AG08396 (cell line): ENCODE results near the gene EN1.
A peak's percentile ranks its signal among the peaks of the same experiment; 100 is the strongest.

Source experiments
- DNase-seq: peaks from one replicate; pipeline ENCODE4 v3.0.0; 2012; ENCODE audit warnings: low spot score, mixed read lengths

EN1 gene

GRCh38 chr2:118855451-118856279 is 8.2 kb upstream of the EN1 start:
- peak; percentile 96 for DNase-seq

GRCh38 chr2:118854507-118855345 is 7.3 kb upstream of the EN1 start:
- no peak for DNase-seq

DNA sequence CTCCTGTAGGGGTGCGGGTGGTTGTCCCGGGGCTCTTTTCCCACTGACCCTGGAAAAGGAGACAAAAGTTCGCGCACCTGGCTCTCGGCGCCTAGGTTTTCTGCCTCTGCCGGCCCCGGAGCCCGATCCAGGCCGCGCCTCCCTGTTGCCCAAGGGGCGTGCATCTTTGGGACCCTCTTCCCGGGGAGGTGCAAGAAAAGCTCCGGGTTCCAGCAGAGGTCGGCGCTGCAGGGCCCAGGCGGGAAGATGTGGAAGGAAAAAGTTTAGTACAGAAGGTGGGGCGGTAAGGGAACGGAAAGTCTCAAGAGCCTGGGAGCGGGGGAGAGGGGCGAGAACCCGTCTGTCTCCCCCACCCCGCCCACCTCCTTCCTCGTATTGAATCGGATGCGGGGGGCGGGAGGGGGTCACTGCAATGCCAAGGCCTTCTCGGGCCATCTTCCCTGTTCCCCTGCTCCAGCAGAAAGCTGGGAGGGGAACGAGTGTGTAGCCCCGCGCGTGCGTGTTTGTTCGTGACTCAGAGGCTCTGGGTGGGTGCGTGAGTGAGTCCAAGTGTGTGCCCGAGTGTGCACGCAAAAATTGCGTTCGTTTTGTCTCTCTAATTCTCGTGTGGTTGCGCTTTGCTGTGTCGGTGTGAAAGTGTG is 6.3 kb upstream of the EN1 start:
- no peak for DNase-seq

GRCh38 chr2:118853129-118853640 is 5.7 kb upstream of the EN1 start:
- DNase-seq, result no peak

DNA sequence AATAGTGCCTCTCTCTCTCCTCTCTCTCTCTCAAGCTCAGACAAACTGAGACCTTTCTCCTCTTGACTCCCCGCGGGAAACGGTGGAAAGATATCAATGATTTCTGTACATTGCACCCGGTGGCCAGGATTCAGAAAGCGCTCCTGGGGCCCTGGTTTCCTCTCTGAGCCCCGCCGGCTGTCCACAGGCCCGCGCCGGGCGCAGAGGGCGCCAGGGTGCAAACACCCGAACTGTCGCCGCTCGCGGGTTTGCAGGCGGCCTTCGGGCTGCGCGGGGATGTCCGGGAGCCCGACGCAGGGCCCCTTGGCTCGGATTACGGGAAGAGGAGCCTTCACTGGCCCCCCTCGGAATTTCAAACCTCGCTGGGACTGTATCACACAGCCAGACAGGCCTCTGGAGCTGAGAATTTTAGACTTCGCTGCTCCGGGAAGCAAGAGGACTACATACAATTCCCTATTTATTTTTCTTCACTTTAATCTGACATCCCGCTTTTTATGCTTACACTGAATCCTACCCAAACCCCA is 5.2 kb upstream of the EN1 start:
- no peak for DNase-seq

DNA sequence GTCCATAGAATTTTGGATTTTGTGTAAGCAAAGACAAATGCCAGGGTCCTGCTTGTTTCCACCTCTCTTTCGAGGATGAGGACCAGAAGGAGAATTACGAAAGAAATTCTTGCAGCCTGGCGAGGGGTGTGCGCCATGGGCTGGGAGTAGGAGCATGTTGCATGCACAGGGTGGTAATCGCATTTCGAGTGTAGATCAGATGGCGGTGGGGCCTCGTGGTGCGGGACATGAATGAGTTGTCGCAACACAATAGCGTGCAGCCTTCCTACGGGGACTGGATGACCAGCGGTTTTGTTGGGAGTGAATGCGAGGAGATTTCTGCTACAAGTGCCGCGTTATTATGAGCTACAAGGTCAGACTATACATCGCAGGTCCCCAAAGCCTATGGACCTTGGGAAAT is 4.2 kb upstream of the EN1 start:
- no peak for DNase-seq

GRCh38 chr2:118850901-118851415 is 3.5 kb upstream of the EN1 start:
- DNase-seq, result no peak

GRCh38 chr2:118850168-118850900 is 2.9 kb upstream of the EN1 start:
- no peak for DNase-seq

GRCh38 chr2:118849226-118850167 is 2.0 kb upstream of the EN1 start:
- no peak for DNase-seq

DNA sequence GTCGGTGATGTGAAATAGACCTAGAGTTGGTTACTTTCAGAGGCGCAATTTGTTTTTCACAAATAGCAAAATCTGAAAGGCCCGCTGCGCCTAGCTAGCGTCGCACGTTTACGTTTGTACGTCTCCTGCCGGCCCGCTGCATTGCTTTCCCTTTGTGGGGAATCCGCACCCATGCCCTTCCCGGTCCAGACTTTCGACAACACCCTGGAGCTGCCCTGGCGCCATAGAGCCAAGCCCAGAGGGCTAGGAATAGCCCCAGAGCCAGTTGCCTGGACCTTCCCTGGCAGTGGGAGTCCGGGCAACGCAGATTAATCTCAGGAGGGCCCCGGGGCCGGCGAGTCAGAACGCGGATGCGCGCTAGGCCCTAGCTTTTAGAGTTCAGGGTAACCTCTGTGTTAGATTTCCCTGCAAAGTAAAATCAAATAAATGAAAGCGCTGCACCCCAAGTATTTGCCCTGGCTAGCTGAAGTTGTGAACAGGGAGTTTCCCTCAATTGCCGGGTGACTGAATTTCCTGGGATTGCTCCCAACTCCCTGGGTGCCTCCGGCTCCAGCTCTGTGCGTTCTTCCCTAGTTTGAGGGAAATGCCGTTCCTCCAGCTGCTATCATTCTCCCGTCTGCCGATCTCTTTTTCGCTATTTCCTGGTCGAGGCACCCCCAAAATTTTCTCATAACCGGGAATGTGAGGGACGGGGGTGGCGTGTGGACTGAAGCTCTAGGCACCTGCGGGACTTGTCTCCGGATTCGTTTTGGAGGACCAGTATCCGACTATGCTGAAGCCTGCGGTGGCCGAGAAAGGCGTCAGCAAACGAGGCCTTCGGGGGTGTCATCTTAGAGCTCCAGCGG is 1.2 kb upstream of the EN1 start:
- DNase-seq, result no peak

DNA sequence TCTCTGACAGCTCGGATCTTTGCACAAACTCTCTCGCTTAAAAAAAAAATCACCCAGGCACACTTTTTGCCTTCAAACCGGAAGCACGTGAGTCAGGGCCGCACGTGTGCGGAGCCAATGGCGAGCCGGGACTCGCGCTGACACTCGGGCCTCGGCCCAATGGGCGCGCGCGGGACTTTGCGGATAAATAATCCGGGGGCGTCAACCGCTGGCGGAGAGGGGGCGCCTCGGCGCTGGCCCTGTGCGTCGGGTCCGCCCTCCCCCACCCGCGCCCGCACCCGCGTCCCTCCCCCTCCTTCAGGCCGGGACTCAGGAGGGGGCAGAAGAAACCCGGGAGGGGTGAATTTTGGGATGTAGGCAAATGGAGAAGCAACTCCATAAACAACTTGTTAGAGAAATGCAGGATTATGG is 319 bp upstream of the EN1 start:
- no peak for DNase-seq

DNA sequence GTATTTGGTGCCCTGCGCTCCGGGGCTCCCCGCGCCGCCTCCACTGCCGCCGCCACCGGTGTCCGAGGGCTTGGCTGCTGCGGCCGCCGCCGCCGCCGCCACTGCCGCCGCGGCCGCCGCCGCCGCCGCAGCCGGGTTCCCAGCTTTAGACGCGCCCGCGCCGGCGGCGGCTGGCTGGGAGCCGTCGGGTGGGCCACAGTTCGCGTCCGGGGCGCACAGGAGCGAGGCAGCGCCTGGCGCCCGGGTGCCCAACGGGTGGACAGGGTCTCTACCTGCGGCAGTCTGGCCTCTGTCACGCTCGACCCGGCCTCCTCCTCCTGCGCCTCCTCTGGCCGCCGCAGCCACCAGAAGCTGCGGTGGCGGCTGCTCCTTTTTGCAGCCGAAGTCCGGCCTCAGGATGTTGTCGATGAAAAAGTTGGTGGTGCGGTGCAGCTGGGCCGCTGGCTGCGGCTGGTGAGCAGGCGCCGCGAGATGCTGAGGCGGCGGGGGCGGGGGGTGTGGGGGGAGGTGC is 951 bp downstream of the EN1 start:
- DNase-seq, result no peak

DNA sequence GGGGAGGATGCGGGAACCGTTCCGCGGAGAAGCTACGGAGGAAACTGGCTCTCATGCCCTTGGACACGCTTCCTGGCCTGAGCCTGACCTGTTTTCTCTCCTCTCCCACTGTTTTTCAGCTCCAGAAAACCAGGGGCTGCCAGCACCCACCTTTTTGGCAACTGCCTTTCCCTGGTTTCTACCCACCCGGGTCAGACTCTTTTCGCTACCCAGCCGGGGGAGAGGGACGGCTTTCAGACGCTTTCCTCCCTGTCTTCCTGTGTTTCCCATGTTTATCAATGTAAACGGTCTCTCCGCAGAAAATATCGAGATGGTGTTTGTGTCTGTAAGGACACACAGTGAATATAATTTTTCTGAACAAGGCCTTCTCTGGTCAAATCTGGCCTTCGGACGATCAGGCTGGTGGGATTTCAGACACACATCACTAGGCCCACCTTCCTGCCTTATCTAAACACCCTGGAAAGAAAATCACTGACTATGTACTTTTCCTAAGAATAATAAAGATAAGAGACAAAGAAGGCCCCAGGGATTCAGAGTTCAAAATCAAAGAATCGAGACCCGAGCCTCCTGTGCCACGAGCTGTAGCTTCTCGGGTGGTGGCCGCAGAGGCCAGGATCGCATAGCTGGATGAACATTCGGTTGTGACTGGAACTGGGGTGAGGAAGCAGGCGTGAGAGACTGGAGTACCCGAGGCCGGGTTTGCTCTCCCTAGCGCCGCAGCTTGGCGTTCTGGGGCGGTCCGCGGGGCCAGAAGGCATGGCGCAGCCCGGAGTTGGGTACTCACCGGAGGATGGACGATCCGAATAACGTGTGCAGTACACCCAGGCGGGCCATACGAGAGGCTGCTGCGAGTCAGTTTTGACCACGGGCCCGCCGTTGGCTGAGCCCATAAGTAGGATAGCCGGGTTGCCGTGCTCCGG is 1.7 kb downstream of the EN1 start:
- no peak for DNase-seq

- DNase-seq, result no peak
These were observed 2.4 kb downstream of the EN1 start for GRCh38 chr2:118845005-118845521.

DNA sequence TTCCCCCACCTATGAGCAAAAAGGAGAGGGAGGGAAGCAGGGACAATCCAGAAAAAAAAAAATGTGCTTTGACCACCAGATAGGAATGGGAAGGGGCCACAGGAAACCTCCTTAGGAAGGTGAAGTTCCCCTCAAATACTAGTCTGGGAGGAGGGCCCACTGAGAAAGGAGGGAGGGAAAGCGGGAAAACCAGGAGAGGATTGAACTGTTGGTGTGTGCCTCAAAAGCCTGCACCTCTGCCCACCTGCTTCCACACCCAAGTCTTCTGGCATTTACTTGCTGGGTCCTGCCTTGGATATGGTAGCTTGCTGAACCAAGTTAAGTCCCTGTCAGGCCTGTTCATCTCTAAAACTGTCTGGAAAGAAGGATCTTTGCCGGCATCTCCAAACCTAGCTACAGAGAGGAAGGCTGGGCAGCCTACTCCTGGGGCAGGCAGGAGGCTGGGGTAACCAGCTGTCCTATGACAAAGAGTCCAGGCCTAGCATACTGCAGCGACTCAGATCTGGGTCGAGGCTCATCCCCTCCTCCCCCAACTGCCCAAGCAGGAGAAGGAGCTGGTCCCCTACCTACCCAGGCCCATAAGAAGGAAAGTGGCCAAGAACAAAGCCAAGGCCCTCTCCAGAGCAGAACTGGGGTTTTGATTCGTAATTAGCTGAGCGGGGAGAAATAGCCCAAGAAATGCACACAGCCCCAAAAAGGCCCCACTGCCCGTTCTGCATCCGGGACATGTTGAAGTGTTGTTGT is 3.0 kb downstream of the EN1 start:
- no peak for DNase-seq

- no peak for DNase-seq
These were observed 3.8 kb downstream of the EN1 start for GRCh38 chr2:118843483-118844132.
